ENCODE measurements around the gene CFAP90.

Gene CFAP90

DNA sequence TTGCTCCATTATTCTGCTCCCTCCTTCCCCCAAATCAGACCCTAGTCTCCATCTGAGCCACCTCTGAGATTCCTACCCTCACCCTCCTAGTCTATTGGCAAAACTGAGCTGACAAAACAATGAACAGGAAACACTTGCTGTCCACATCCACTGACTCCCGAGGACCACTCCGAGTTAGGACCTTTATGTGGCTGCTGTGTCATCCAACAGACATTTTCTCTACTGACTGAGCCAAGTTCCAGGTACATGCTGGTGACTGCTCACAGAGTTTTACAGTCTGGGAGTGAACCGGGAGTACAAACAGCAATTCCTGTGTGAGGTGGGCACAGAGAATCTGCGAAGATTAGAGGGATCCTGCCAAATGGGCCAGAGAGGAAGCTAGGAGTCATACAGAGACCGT, 39.2 kb downstream of the CFAP90 start:
- TF ChIP-seq, protein P1, sequence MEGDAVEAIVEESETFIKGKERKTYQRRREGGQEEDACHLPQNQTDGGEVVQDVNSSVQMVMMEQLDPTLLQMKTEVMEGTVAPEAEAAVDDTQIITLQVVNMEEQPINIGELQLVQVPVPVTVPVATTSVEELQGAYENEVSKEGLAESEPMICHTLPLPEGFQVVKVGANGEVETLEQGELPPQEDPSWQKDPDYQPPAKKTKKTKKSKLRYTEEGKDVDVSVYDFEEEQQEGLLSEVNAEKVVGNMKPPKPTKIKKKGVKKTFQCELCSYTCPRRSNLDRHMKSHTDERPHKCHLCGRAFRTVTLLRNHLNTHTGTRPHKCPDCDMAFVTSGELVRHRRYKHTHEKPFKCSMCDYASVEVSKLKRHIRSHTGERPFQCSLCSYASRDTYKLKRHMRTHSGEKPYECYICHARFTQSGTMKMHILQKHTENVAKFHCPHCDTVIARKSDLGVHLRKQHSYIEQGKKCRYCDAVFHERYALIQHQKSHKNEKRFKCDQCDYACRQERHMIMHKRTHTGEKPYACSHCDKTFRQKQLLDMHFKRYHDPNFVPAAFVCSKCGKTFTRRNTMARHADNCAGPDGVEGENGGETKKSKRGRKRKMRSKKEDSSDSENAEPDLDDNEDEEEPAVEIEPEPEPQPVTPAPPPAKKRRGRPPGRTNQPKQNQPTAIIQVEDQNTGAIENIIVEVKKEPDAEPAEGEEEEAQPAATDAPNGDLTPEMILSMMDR (IDR thresholded peaks at IDR 0.05): no peak
- Histone ChIP-seq H3K36me3 (ENCODE audit: control insufficient read depth, insufficient read depth, low read length) (no peaks in the 10 kb centered on the region), H3K4me2 (ENCODE audit: low read length) (no peak overlapping the region), H2AFZ (peak overlapping the region; percentile 36), H3K9me3 (ENCODE audit: control insufficient read depth, low read length) (no peaks in the 10 kb centered on the region), H3K4me3 (ENCODE audit: low read depth, low read length) (no peak overlapping the region), H3K4me1 (peaks cover 40% of the 10 kb centered on the region), H3K9ac (no peak overlapping the region), H3K79me2 (no peaks in the 10 kb centered on the region), H3K27ac (peak overlapping the region; percentile 2), H3K27me3 (ENCODE audit: control insufficient read depth, insufficient read depth, low read length) (no peaks in the 10 kb centered on the region)

DNA sequence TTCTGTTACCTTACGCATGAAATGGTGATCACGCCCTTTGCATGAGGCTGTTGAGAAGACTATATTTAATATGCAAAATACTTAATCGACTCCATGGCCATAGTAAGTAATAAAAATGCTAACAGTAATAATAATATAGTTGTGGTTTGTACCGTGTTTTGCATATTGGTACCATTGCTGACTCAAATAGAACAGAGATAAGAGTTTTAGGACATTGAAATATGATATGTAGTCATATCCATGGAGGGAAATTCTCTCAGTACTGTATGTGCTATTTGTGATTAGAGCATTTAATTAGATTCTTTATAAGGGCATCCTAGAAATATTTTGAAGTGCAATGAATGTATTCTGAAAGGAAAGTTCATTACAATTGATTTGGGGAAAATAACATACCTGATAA, 41.9 kb downstream of the CFAP90 start:
- TF ChIP-seq, protein P1 (IDR thresholded peaks at IDR 0.05): no peak
- Histone ChIP-seq H3K36me3 (ENCODE audit: control insufficient read depth, insufficient read depth, low read length) (no peaks in the 10 kb centered on the region), H3K27ac (no peak overlapping the region), H3K4me3 (ENCODE audit: low read depth, low read length) (no peak overlapping the region), H2AFZ (no peak overlapping the region), H3K9ac (no peak overlapping the region), H3K27me3 (ENCODE audit: control insufficient read depth, insufficient read depth, low read length) (no peaks in the 10 kb centered on the region), H3K4me1 (peaks cover 29% of the 10 kb centered on the region), H3K9me3 (ENCODE audit: control insufficient read depth, low read length) (no peaks in the 10 kb centered on the region), H3K4me2 (ENCODE audit: low read length) (no peak overlapping the region), H3K79me2 (no peaks in the 10 kb centered on the region)

DNA sequence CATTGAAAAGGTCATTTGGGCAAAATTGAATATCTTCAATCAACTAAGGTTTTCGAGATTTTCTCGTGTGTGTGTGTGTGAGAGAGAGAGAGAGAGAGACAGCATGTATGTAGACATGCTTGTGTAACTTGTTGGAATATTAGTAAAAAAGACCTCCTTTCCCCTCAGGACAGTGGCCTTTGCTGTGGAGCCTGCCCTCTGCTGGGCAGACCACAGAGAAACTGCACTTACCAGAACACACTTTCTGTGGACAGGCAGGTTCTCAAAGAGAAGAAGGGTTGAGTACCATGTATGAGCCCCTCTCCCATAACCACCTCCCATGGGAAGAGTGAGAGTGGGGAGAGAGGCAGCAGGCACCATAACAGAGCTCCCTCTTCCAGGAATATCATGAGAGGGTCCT, 45.6 kb downstream of the CFAP90 start:
- TF ChIP-seq, protein P1 (IDR thresholded peaks at IDR 0.05): peak; percentile 38
- Histone ChIP-seq H3K4me2 (ENCODE audit: low read length) (no peak overlapping the region), H3K9me3 (ENCODE audit: control insufficient read depth, low read length) (no peaks in the 10 kb centered on the region), H3K27ac (no peak overlapping the region), H2AFZ (no peak overlapping the region), H3K36me3 (ENCODE audit: control insufficient read depth, insufficient read depth, low read length) (no peaks in the 10 kb centered on the region), H3K4me3 (ENCODE audit: low read depth, low read length) (no peak overlapping the region), H3K79me2 (no peaks in the 10 kb centered on the region), H3K9ac (no peak overlapping the region), H3K4me1 (peaks cover 10% of the 10 kb centered on the region), H3K27me3 (ENCODE audit: control insufficient read depth, insufficient read depth, low read length) (no peaks in the 10 kb centered on the region)

DNA sequence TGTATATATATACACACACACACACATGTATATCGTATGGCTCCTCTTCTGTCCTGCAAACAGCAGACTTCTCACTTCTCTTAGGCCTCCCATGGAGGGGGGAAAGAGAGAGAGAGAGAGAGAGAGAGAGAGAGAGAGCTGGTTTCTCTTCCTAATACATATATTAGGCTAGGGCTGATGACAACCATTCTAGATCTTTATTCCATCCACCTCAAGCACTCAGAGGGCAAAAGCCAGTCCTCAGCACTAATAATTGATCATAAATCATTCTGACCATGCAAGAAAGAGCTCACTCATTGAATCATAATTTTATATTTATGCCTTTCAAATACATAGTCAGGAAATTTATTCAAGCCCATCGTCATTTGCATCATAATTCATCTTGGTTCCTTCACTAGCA, 47.0 kb downstream of the CFAP90 start:
- Histone ChIP-seq H3K36me3 (ENCODE audit: control insufficient read depth, insufficient read depth, low read length) (no peaks in the 10 kb centered on the region), H3K27ac (no peak overlapping the region), H3K27me3 (ENCODE audit: control insufficient read depth, insufficient read depth, low read length) (no peaks in the 10 kb centered on the region), H3K79me2 (no peaks in the 10 kb centered on the region), H3K9ac (no peak overlapping the region), H3K9me3 (ENCODE audit: control insufficient read depth, low read length) (no peaks in the 10 kb centered on the region), H3K4me1 (peaks cover 4% of the 10 kb centered on the region), H3K4me2 (ENCODE audit: low read length) (no peak overlapping the region), H2AFZ (no peak overlapping the region), H3K4me3 (ENCODE audit: low read depth, low read length) (no peak overlapping the region)
- TF ChIP-seq, protein P1 (IDR thresholded peaks at IDR 0.05): no peak

DNA sequence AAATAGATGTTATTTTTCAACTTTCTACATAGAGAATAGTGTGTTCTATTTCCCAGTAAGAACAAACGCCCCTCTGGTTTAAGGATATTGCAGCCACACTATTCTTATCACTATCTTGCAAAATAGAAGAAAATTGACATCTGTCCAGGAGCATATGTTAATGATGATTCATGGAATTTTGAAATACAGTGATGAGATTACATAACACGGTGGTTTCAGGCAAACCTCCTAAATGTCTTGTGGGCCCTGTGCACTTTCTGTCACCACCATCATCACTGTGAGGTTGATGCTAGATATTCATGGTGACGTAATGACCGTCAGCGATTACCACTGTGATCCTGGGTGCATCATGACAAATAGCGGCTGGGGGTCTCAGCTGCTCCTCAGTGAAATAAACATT, 48.1 kb downstream of the CFAP90 start:
- Histone ChIP-seq H3K36me3 (ENCODE audit: control insufficient read depth, insufficient read depth, low read length) (no peaks in the 10 kb centered on the region), H3K4me3 (ENCODE audit: low read depth, low read length) (no peak overlapping the region), H2AFZ (no peak overlapping the region), H3K27me3 (ENCODE audit: control insufficient read depth, insufficient read depth, low read length) (no peaks in the 10 kb centered on the region), H3K9me3 (ENCODE audit: control insufficient read depth, low read length) (no peaks in the 10 kb centered on the region), H3K4me1 (no peaks in the 10 kb centered on the region), H3K4me2 (ENCODE audit: low read length) (no peak overlapping the region), H3K79me2 (no peaks in the 10 kb centered on the region), H3K9ac (no peak overlapping the region), H3K27ac (no peak overlapping the region)
- TF ChIP-seq, protein P1 (IDR thresholded peaks at IDR 0.05): no peak
